Measurements from ENCODE around the gene XPNPEP1.

XPNPEP1 gene

DNA sequence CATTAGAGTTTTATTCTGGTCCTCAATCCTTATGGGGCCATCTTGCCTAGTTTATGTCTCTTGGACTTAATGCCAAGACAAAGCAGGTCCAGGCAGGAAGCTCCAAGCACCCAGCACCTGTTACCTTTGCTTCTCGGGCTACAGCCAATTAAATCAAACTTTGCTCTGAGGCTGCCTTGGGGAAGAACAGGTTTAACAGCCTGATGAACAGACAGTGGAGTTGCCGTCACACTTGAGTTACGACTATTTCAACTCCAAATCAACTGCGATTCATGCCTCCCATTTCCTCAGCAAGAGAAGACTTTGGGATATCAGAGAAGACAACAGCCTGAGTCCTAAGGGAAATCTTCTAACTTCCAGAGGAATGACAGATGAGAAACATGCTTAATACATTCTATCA is 62.2 kb downstream of the XPNPEP1 start:
- DNase-seq = no peak

DNA sequence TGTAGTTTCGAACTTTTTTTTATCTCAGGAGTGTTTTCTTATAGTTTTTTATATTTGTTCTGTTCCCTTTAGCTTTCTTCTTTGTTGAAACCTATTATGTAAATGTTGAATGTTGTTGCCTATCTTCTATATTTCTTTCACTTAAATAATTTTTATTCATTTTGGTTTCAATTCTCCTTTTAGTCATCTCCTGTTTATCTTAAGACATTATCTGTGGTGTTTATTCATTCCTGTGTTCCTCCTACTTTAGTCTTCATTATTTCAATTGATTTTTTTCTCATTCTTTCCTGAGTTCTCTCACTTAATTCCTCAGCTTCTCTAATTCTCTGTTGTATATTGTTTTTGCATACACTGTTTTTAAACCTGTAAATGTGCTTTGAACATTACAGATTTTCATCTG is 64.1 kb downstream of the XPNPEP1 start:
- DNase-seq = no peak

DNA sequence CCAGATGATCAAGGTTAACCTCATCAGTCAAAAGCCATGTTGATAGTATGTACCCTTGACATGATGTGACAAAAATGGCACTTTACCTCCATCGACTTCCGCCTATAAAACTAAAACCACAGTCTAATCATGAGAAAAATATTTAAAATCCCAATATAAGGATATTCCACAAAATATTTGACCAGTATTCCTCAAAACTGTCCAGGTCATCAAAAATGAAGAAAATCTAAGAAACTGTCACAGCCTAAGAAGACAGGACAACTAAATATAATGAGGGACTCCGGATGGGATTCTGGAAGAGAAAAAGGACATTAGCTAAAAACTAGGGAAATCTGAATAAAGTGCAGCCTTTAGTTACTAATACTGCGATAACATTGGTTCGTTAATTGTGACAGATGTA is 67.6 kb downstream of the XPNPEP1 start:
- DNase-seq = no peak

DNA sequence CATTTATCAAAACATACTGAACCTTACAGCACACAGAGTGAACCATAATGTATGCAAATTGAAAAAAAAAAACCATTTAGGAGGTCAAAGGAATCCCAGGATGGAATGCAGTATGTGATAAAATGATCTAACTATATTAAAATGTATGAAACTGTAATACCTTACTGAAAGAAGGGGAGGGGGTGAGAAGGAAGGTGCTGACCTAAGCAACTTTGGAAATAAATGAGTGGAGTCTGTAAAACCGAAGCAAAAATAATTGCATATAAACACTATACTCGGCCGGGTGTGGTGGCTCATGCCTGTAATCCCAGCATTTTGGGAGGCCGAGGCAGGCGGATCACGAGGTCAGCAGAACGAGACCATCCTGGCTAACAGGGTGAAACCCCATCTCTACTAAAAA is 69.4 kb downstream of the XPNPEP1 start:
- DNase-seq = no peak

DNA sequence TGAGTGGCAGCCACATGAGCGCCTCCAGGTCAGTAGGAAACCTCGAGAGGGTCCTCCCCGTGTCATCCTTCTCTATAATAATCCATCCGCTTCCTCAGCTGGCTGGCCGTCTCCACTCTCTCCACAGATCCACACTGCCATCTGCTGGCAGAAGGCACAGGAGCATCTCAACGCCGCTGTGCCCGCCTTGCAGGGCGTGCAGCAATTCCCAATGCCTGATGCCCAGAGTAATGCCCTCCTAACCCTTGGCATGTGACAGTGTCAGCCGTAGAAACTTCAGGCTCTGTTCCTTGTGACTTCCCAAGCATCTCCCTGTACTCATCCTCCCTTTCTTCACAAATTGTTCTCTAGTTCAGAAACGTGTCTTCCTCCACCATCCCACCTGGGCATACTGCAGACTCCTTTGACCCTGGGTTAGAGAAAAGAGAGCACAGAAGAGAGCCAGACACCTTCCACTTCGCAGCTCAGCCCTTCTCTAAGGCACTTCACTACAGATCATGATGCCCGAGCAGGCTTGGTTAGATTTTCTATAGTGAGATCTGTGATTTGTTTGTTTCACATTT is 70.8 kb downstream of the XPNPEP1 start:
- DNase-seq = peak; percentile 27

DNA sequence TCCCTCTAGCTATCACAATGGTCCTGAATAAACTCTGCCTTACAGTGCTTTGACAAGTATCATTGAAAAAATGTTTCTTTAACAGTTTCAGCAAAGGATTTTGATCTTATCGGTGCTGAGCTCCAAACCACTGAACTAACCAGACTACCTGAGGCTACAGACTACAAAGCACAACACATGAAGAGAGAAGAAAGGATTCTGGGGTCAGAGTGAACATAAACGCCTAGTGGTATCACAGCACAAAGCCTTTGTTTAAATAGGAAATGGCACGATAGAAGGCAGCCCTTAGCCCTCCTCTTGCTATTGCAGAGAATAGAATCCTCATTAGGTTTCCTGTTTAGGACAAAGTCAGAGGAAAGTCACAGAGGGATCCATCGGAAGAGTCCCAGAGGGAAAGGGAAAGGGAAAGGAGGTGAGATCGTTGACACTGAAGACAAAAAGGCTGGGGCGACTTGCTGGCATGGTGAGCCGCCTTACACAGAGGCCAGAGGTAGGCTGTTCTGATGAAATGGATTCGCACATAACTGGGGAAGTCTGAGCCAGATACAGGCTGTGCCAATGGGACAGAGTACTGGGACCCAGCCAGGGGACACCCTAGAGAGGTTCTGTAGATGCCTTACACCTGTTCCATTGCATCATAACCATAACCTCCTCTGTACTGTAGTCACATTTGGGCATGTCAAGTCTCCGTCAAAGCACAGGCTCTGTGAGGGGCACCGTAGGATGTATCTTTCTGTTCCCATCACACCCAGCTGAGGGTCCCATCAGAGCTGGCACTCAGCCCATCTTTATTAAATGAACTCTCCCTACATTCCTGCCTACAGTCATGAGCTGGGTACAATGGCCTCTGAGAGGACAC is 71.5 kb downstream of the XPNPEP1 start:
- DNase-seq = no peak

DNA sequence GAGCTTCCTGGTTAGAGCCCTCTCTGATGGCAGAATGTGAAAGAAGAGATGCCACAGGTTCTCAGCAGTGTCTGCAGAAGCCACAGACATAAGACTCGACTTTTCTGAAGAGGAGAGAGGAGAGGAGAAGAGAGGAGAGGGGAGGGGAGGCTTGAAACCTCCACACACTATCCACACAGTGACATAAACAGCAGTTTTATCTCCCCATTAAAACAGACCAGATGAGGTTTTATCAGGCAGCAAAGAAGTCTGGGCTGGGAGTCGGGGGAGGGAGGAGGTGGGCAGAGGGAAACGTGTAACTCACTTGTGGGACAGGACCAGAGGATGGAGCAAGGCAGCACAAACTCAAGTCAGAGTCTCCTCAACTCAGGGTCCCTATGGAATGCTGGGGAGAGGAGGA is 76.5 kb downstream of the XPNPEP1 start:
- no peak for DNase-seq

DNA sequence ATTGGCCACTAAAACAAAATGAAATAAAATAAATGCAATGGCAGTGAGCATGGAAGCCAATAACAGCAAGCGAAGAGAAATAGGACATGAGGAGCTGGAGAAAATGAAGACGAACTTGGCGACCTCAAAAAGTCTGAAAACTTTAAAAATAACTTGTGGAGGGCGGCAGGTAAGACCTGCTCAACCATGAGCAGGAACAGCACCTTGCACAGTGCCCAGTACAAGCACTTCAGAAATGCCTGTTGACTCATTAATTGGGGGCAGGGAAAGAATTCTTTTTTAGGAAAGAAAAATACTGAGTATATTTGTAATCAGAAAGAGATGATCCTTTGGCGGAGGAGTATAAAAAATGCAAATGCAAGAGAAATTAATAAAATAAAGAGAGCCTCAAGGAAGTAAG is 78.0 kb downstream of the XPNPEP1 start:
- no peak for DNase-seq

DNA sequence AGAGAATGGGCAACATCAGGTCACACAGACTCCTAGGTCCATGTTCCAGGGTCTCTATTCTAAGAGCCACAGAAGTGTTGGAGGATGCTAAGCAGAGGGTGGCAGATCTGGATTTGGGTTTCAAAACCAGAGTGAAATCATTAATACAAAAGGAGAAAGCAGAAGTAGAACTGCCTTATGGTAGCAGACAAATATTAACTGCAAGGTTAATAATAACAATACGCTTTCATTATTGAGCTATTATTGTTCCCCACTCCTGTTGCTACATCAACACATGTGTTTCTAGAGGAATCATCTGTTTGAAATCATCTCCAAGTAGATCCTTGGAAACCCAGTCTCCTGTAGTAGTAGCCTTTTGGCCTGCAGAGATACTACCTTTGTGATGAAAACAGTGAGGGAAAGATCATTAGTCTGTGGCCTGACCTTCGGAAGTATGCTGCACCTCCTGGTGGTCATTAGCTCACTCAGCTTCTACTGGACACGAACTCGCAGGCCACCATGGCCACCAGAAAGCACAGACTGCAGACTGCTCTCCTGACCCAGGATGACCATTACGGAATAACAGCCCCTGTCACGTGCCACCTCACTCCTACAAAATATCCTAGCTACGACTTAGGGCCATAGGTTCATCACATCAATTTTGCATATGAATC is 84.6 kb downstream of the XPNPEP1 start:
- no peak for DNase-seq

DNA sequence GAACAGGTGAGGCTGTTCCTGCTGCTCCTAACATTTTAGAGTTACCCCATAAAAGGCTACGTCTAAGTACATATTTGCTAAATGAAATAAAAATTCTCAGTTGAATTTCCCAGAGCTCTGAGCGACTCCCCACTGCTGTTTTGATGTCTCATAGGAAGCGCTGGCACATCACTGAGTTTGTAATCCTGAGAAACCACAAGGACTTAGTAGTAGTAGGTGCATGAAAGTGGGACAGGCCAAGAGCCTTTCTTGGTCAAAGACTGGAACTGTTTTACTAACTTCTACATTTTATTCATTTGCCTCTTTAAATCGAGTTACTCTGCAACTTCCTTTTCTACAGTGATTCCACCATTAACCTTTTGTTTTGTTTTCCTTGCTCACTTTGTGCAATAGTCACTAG is 85.9 kb downstream of the XPNPEP1 start:
- DNase-seq = no peak

DNA sequence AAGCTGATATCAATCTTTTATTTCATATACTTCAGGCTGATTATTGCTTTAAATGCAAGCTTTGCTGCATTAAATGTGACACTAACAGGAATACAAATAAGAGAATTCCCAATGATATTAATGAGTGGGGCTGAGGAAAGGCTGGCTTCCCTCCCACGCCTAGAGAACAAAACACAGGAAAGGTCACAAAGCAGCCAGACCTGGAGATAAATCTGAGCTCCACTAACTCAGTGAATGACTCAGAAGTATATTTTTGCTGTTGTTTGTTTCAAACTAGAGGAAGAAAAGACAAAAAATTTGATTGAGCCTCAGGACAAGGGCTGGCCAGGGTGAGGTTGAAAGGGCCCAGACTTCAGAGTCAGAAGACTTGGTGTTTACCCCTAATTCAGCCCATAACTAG is 88.1 kb downstream of the XPNPEP1 start:
- DNase-seq = no peak

DNA sequence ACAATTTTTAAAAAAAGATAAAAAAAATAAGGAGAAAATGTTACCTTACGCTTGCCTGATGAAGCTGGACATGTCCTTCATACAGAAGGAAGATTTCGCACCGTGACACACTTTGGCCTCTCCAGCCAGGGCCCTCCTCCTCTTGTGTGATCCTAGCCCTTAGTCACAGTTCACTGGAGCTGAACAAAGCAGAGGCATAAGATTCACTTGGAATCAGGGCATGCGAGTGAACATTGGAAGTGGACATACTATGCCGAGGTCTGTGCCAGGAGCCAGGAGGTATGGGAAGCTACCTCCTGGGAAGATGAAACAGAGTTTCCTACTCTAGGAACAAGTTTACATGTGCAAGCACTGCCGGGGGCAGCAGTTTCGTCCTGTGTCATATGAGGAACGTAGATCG is 91.5 kb downstream of the XPNPEP1 start:
- DNase-seq = no peak

DNA sequence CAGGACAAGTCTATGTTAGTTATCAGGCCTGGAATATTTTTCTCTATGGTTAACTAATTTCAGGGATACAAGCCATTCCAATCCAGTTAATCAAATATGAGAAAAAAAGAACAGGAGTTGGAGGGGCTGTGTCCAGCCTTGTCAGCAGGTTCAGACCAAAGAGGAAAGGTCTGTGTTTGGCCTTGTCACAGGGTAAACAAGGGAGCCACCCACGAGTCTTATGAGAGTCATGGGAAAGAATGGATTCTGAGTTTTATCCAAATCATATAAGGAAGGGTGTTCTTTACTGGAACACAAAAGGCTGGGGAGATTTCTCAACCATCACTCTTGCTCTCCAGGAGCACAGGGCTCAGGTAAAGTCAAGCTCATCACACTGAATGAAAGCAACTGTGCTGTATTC is 99.1 kb downstream of the XPNPEP1 start:
- no peak for DNase-seq

DNA sequence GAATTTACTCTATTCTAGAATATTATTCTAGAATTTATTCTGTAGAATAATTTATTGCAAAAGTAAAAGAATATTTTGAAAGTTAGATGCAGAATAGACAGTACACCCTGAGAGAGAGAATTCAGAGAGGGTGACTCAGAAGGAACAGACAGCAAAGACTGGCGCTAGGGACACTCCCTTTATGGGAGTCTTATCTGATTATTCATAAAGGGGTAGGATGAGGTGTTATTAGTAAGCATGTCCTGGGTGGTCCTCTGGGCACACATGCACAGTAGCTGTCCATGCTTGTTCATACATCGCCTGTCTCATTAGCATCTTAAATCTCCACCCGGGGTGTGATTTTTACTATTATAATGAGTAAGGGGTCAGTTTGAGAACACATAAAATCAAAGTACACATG is 100.1 kb downstream of the XPNPEP1 start:
- DNase-seq = no peak

DNA sequence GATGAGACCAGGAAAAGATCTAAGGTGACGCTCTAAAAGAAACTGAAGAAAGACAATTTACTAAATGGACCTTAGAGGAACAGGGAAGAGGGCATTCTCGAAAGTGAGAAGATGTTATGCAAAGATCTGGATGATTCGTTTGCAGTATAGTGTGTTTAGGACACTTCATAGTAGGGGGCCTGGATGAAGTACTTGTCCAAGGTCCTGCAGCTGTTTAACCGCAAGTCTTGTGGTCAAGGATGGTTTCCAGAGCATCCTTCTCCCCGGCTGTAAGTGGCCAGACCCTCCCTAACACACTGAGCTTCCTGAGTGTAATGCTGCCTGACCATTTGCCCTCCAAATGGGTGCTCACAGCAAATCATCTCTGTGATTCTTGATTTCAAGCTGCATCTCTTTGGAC is 101.6 kb downstream of the XPNPEP1 start:
- no peak for DNase-seq

DNA sequence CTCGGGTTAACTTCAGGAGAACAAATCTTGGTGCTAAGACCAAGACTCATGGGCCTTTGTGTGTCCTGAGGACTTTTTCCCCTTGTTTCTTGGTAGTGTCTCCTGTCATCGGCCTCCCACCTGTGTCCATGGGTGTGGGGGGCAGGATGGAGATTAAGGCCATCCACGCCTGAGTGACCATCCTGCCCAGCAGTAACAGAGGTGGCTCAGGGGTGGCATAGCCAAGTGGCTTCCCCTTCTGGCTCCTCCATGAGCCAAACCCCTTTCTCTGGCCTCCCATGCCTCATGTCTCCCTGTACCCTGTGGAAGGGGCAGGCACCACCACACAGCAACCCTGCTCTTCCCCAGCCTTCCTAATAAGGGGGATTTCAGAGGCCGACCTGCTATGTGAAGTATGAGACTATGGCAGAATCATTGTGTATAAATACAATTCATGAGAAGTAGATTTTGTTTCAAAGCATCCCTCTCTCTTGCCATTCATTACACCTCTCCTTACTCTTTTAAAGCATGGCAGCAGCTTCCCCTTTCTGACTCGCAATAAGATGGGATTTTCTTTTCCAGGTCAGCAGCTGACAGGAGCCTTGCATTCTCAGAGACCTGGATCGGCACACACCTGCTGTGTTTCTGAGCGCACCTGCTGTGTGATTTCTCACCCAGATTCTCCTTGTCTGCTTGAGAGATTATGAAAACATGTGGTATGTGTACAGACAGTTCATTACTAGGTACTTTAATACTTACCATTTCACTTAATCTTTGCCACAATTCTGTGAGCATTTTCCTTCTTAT is 102.5 kb downstream of the XPNPEP1 start:
- no peak for DNase-seq

DNA sequence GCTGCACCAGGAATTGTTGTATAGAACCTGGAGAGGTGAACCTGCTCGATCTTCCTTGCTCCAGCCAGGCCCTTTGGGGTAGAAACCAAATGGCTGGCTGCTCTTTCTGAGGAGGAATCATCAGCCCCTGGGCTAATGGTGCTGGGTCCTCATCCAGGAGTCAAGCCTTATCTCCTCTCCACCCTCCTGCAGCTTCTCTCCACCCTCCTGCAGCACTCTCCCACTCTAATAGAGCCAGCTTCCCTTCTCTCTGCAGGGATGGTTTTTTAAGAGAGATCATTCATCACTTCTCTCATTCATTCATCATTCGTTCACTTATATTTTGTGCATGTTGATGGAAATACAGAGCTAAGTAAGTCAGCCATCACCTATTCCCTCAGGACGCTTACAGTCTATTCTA is 103.5 kb downstream of the XPNPEP1 start:
- no peak for DNase-seq

Data from SHP77 treated with DMSO at 0.1 percent for 48 hours (cell line).